ENCODE measurements around the gene SORBS2. TPM values are rescaled to one million over a fixed set of nuclear protein-coding genes. Genes with fewer than 3 reads are reported as not detected.

Gene SORBS2
- total RNA-seq, 1 donor from 2014 or later, result 20.0 TPM

GRCh38 chr4:185719500-185719858 lies 92.5 kb downstream of the SORBS2 start:
- Mint-ChIP-seq H3K27ac (ENCODE audit: unreplicated experiment) (no peak overlapping the region), H3K9me3 (ENCODE audit: unreplicated experiment) (no peaks in the 10 kb centered on the region)

DNA sequence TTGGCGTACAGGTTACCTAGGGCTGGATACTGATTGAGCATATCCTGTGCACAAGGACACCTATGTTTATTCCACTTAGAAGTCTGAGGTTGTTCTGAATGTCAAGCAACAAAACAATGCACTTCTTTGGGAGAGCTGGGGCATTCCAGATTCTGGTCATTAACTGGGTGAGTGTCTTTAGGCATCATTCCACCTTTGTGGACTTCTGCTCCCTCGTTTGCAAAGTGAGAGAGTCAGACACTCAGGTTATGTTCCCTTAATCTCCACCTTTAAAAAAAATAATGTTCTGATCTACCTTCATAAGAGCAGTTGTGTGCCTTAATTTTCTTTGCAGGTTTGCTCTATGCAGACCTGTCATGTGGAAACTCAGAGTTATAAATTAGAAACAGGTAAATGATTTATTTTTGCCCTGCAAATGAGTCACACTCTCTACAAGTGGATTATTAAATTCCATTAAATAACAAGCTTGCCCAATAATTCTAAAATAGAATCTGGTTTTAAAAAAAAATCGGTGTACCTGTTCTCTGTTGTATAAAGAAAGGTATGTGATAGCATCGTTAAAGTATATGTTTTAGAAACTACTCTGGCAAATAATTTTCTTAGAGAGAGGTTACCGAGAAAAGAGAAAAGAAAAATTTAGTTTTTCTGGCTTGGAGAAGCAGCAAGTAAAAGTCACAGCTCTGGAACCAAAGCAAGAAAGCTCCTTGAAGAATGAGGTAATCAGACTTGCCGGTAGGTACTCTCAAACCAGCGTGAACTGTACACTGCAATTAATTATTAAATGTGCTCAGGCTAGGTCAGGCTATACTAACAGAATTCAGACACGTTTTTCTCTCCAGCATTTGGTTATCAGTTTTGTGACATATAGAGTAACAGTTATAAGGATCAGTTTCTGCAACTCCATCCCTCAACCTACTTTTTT lies 93.2 kb downstream of the SORBS2 start:
- TF ChIP-seq CTCF (IDR thresholded peaks at IDR 0.05; ENCODE audit: unreplicated experiment), result no peak
- Mint-ChIP-seq H3K9me3 (ENCODE audit: unreplicated experiment) (no peaks in the 10 kb centered on the region), H3K36me3 (ENCODE audit: low read depth, unreplicated experiment) (no peaks in the 10 kb centered on the region)

More at GRCh38 chr4:185719500-185719858, 92.5 kb downstream of the SORBS2 start:
- no peak for TF ChIP-seq CTCF (IDR thresholded peaks at IDR 0.05; ENCODE audit: unreplicated experiment)
- Mint-ChIP-seq H3K27me3 (ENCODE audit: unreplicated experiment) (no peaks in the 10 kb centered on the region), H3K36me3 (ENCODE audit: low read depth, unreplicated experiment) (no peaks in the 10 kb centered on the region), H3K4me3 (ENCODE audit: unreplicated experiment) (no peak overlapping the region), H3K4me1 (ENCODE audit: unreplicated experiment) (peaks cover 6% of the 10 kb centered on the region)
- DNase-seq (ENCODE audit: low spot score), result no peak

GRCh38 chr4:185717377-185717741 lies 94.6 kb downstream of the SORBS2 start:
- no peaks in the 10 kb centered on the region for H3K27me3 Mint-ChIP-seq (ENCODE audit: unreplicated experiment)

More for the DNA sequence above, 93.2 kb downstream of the SORBS2 start:
- no peak for DNase-seq (ENCODE audit: low spot score)
- no peaks in the 10 kb centered on the region for H3K27me3 Mint-ChIP-seq (ENCODE audit: unreplicated experiment)
- peaks cover 6% of the 10 kb centered on the region for H3K4me1 Mint-ChIP-seq (ENCODE audit: unreplicated experiment)
- H3K4me3 Mint-ChIP-seq (ENCODE audit: unreplicated experiment), result no peak overlapping the region
- no peak overlapping the region for H3K27ac Mint-ChIP-seq (ENCODE audit: unreplicated experiment)

GRCh38 chr4:185716577-185717376 lies 95.2 kb downstream of the SORBS2 start:
- H3K9me3 Mint-ChIP-seq (ENCODE audit: unreplicated experiment), result no peaks in the 10 kb centered on the region

More at GRCh38 chr4:185717377-185717741, 94.6 kb downstream of the SORBS2 start:
- no peaks in the 10 kb centered on the region for H3K36me3 Mint-ChIP-seq (ENCODE audit: low read depth, unreplicated experiment)
- TF ChIP-seq CTCF (IDR thresholded peaks at IDR 0.05; ENCODE audit: unreplicated experiment), result no peak
- H3K27ac Mint-ChIP-seq (ENCODE audit: unreplicated experiment), result no peak overlapping the region
- no peak overlapping the region for H3K4me3 Mint-ChIP-seq (ENCODE audit: unreplicated experiment)
- DNase-seq (ENCODE audit: low spot score), result no peak
- H3K9me3 Mint-ChIP-seq (ENCODE audit: unreplicated experiment), result no peaks in the 10 kb centered on the region
- no peaks in the 10 kb centered on the region for H3K4me1 Mint-ChIP-seq (ENCODE audit: unreplicated experiment)

More at GRCh38 chr4:185716577-185717376, 95.2 kb downstream of the SORBS2 start:
- no peaks in the 10 kb centered on the region for H3K4me1 Mint-ChIP-seq (ENCODE audit: unreplicated experiment)
- no peak for DNase-seq (ENCODE audit: low spot score)
- no peaks in the 10 kb centered on the region for H3K36me3 Mint-ChIP-seq (ENCODE audit: low read depth, unreplicated experiment)
- H3K27ac Mint-ChIP-seq (ENCODE audit: unreplicated experiment), result no peak overlapping the region
- H3K27me3 Mint-ChIP-seq (ENCODE audit: unreplicated experiment), result no peaks in the 10 kb centered on the region
- TF ChIP-seq CTCF (IDR thresholded peaks at IDR 0.05; ENCODE audit: unreplicated experiment), result no peak
- no peak overlapping the region for H3K4me3 Mint-ChIP-seq (ENCODE audit: unreplicated experiment)

All from endothelial cell (in vitro differentiated cells).